Esophagus squamous epithelium (tissue), 5 donors: ENCODE data around the gene INSC. TPM values are rescaled to one million over a fixed set of nuclear protein-coding genes. Genes with fewer than 3 reads are reported as not detected.

Experiments
- DNase-seq: peaks from one replicate; lab custom pipeline; 2025; lab: John Stamatoyannopoulos, UW
- H3K27ac ChIP-seq, 4 donors: fragments of 200-600 bp; sonication (generic); one replicate each; pipeline ENCODE4 v1.5.1; 2016 to 2019; ENCODE audit warnings: mild to moderate bottlenecking in 1 of 4
- H3K27me3 ChIP-seq, 4 donors: fragments of 200-600 bp; sonication (generic); 1 replicate in 3 of 4; 2 replicates in 1 of 4; pipeline versions ENCODE4 v1.5.1 to v1.6.0; 2017 to 2021; ENCODE audit warnings: antibody characterized with exemption in 1 of 4
- H3K36me3 ChIP-seq, 3 donors: fragments of 200-600 bp; sonication (generic); one replicate each; pipeline ENCODE4 v1.5.1; 2016 to 2019
- H3K4me1 ChIP-seq, 3 donors: fragments of 200-600 bp; sonication (generic); one replicate each; pipeline ENCODE4 v1.5.1; 2017 to 2019
- H3K4me3 ChIP-seq, 4 donors: fragments of 200-600 bp; sonication (generic); 1 replicate in 3 of 4; 2 replicates in 1 of 4; pipeline ENCODE4 v1.5.1; 2016 to 2019; ENCODE audit warnings: mild to moderate bottlenecking in 2 of 4, moderate library complexity in 1 of 4
- H3K9me3 ChIP-seq, 3 donors: fragments of 200-600 bp; sonication (generic); one replicate each; pipeline ENCODE4 v1.5.1; 2016 to 2019
- POLR2A ChIP-seq, 4 donors: fragments of 450-650 bp; IDR thresholded peaks; one replicate each; pipeline ENCODE4 v1.6.1; 2017; ENCODE audit warnings: antibody characterized with exemption in 4 of 4, mild to moderate bottlenecking in 4 of 4, moderate library complexity in 3 of 4
- WGBS, 2 donors: methylation state at CpG; one replicate each; pipeline ENCODE4 v1.1.5; 2018; 5-methylcytosine and 5-hydroxymethylcytosine counted together
- intact Hi-C: fragments of 100-400 bp; cut with DNase I; formaldehyde crosslinking; loops from one replicate; pipeline ENCODE4 v1.15.0; 2022
- total RNA-seq, 4 donors: library from RNA; depleted of rRNA; stranded (reverse); fragments of >200 nt; gene quantifications; one replicate each; pipeline ENCODE4 v1.1.0, GENCODE V29; 2016
- TF ChIP-seq, protein P1 (sequence below), 6 experiments: fragments of 450-650 bp in 4 of 6; fragments of 200-600 bp in 2 of 6; sonication (generic) in 2 of 6; IDR thresholded peaks; one replicate each; pipeline ENCODE4 v1.5.1; 2016 to 2019; ENCODE audit warnings: antibody characterized with exemption in 6 of 6, mild to moderate bottlenecking in 4 of 6, moderate library complexity in 4 of 6
- donor health status: DM: yes; HTN: yes; CAD: no.

Gene INSC
- total RNA-seq, 4 donors from 2014 or later, result 0.30 to 0.38 TPM; not detected in 2

DNA sequence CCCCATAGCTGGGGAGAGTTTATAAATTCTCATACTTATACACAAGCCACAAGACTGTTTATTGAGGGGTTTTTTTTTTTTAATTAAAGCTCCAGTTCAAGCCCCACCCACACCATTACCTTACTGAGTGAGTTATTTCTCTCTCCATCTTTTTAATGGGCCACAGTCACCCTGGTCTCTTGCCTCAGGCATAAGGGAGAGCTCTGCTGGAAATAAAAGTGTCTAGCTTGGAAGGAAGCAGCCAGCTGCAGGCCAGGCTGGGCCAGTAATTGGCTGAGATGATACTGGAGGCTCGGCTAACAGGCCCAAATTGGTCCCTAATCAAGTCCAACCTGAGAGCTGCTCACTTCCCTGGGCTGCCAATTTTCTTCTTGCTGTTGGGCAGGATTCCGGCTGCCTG lies 174.1 kb downstream of the INSC start:
- intact Hi-C loops, result no loop called here
- no peak for TF ChIP-seq POLR2A (IDR thresholded peaks at IDR 0.05)
- TF ChIP-seq, protein P1, sequence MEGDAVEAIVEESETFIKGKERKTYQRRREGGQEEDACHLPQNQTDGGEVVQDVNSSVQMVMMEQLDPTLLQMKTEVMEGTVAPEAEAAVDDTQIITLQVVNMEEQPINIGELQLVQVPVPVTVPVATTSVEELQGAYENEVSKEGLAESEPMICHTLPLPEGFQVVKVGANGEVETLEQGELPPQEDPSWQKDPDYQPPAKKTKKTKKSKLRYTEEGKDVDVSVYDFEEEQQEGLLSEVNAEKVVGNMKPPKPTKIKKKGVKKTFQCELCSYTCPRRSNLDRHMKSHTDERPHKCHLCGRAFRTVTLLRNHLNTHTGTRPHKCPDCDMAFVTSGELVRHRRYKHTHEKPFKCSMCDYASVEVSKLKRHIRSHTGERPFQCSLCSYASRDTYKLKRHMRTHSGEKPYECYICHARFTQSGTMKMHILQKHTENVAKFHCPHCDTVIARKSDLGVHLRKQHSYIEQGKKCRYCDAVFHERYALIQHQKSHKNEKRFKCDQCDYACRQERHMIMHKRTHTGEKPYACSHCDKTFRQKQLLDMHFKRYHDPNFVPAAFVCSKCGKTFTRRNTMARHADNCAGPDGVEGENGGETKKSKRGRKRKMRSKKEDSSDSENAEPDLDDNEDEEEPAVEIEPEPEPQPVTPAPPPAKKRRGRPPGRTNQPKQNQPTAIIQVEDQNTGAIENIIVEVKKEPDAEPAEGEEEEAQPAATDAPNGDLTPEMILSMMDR (IDR thresholded peaks at IDR 0.05), result no peak
- no peak for DNase-seq
- Histone ChIP-seq H3K4me3 (no peak overlapping the region), H3K36me3 (no peaks in the 10 kb centered on the region), H3K4me1 (no peaks in the 10 kb centered on the region), H3K9me3 (no peaks in the 10 kb centered on the region), H3K27ac (no peak overlapping the region), H3K27me3 (peaks cover 0 to 11% (median 0%) of the 10 kb centered on the region in 4 donors)
- WGBS, 2 donors, result 40% methylated on average over 1 of the region's 2 CpGs; no CpG with 5 or more reads in 1 of the 2 donors

DNA sequence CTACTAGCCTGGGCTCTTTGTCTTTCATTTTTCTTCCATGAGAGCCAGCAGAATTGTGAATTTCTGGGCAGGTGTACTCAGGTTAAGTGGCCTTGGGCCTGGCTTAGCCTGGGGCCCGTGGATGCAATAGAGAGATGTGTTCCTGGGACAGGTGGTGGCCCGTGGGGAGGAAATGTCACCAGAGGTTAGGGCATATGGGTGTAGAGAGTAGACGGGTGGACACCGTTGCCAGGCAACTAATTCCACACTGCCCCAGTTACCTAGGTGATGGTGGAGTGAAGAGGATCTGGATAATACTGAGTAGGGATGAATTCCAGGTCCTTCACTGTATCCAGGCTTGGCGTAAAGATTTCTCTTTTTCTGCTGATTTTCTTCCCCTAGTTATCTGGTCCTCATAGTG lies 175.0 kb downstream of the INSC start:
- Histone ChIP-seq H3K4me3 (no peak overlapping the region), H3K4me1 (no peaks in the 10 kb centered on the region), H3K27me3 (peaks cover 0 to 11% (median 0%) of the 10 kb centered on the region in 4 donors), H3K27ac (no peak overlapping the region), H3K9me3 (no peaks in the 10 kb centered on the region), H3K36me3 (no peaks in the 10 kb centered on the region)
- no peak for DNase-seq
- TF ChIP-seq, protein P1 (IDR thresholded peaks at IDR 0.05), result no peak
- TF ChIP-seq POLR2A (IDR thresholded peaks at IDR 0.05), result no peak
- intact Hi-C loops, result no loop called here
- WGBS, 2 donors, result 57% methylated on average over 5 of the region's 5 CpGs

DNA sequence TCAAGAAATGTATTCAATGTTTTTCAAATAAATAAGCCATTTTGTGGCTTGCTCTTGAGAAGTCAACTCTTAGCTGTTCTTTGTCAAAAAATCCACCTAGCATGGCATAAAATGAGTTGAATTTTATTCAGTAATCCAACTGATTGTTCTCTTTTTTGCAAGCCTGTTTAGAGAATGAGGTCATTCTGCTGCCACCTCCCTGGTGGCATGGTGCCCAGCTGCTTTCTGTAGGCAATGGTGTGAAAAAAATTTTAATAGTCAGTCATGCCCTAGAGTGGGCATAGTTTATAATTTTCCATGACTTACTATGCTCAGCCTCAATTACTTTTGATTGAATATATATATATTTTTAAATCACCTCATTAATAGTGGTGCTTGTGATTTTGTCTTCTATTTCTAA lies 177.2 kb downstream of the INSC start:
- H3K4me3 ChIP-seq, result no peak overlapping the region

DNA sequence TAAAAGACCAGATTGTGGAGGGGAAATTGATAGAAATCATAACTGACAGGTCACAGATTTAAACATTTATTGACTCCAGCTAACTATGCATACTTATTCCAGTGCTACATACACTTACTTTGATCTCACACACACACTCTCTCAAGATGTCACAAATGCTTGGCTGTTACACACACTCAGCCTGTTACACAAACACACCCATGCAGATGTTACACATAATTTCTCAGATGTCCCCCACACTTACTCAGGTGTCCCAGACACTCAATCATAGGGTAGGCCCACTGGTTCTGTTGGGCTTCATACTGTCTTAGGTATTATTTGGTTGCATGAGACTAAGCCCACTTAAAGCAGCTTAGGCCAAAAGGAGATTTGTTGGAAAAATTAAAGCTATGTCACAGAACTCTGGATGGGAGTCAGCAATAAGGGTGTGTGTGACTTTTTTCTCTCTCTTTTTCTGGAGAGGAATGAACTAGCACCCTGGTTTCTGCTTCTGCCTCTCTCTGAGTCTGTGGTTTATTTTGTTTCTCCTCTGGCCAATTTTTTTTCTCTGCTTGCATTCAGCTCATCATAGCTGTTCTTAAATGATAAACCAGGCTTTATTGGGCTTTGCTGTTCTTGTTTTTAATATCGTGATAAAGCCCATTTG lies 179.4 kb downstream of the INSC start:
- 46 to 68% methylated on average over 1 of the region's 1 CpG for WGBS, 2 donors
- TF ChIP-seq, protein P1 (IDR thresholded peaks at IDR 0.05), result no peak
- TF ChIP-seq POLR2A (IDR thresholded peaks at IDR 0.05), result no peak

More for the DNA sequence above, 177.2 kb downstream of the INSC start:
- TF ChIP-seq POLR2A (IDR thresholded peaks at IDR 0.05), result no peak
- no peaks in the 10 kb centered on the region for H3K9me3 ChIP-seq
- peaks cover 0 to 15% (median 0%) of the 10 kb centered on the region in 4 donors for H3K27me3 ChIP-seq
- no peaks in the 10 kb centered on the region for H3K36me3 ChIP-seq
- intact Hi-C loops, result no loop called here
- no peak overlapping the region for H3K27ac ChIP-seq
- no peak for DNase-seq
- no peaks in the 10 kb centered on the region for H3K4me1 ChIP-seq

DNA sequence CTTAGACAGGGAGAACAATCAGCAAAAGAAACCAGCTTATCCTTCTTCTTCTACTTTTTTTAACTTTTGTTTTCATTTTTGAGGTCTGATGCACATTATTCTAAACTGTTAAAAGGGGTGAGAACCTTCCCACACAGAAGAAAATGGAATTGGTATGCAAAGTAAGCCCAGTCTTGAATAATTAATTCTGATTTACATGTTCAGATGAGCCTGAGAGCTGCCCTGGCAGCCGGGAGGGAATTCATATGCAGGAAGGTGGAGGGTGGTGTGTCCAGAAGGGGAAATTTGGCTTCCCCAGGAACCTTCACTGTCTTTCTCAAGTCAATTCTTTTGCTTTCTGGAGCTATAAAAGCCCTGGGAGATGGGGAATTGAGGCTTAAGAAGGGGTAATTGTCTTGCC lies 181.0 kb downstream of the INSC start:
- 0 to 14% methylated on average over 1 of the region's 1 CpG for WGBS, 2 donors
- Histone ChIP-seq H3K36me3 (no peaks in the 10 kb centered on the region), H3K4me1 (no peaks in the 10 kb centered on the region), H3K4me3 (no peak overlapping the region), H3K27ac (no peak overlapping the region), H3K27me3 (peaks cover 0 to 9% (median 0%) of the 10 kb centered on the region in 4 donors), H3K9me3 (no peaks in the 10 kb centered on the region)
- TF ChIP-seq, protein P1 (IDR thresholded peaks at IDR 0.05), result no peak
- TF ChIP-seq POLR2A (IDR thresholded peaks at IDR 0.05), result no peak
- intact Hi-C loops, result no loop called here
- no peak for DNase-seq

More for the DNA sequence above, 179.4 kb downstream of the INSC start:
- no peaks in the 10 kb centered on the region for H3K9me3 ChIP-seq
- H3K4me3 ChIP-seq, result no peak overlapping the region
- intact Hi-C loops, result no loop called here
- no peaks in the 10 kb centered on the region for H3K36me3 ChIP-seq
- DNase-seq, result no peak
- no peak overlapping the region for H3K27ac ChIP-seq
- H3K4me1 ChIP-seq, result no peaks in the 10 kb centered on the region
- H3K27me3 ChIP-seq, result peaks cover 0 to 15% (median 0%) of the 10 kb centered on the region in 4 donors

Other genes starting within 250 kb of the INSC start
- gene CYP2R1, start 222.7 kb upstream of the INSC start, total RNA-seq, result 10 to 100 TPM; 13.0 to 20.4 (median 16.3) TPM
- gene CALCA, start 142.6 kb upstream of the INSC start, total RNA-seq, result not detected
- gene CALCB, start 41.3 kb upstream of the INSC start, total RNA-seq, result not detected